GM12865 (cell line): ENCODE measurements around the gene KRT2.

Source experiments
- DNase-seq: peaks from one replicate; pipeline ENCODE4 v3.0.0; 2010; ENCODE audit warnings: low read depth
- H3K4me3 ChIP-seq: 2 replicates; pipeline ENCODE4 v1.5.1; 2011; ENCODE audit warnings: mild to moderate bottlenecking, low read depth, low read length, control low read depth
- TF ChIP-seq, protein P1 (sequence below): IDR thresholded peaks from 2 replicates; pipeline ENCODE4 v1.5.1; 2011; ENCODE audit warnings: low read length, control low read depth, low read depth, inconsistent platforms; ENCODE audit not compliant: insufficient read depth; ENCODE audit errors: missing control alignments

Gene KRT2

DNA sequence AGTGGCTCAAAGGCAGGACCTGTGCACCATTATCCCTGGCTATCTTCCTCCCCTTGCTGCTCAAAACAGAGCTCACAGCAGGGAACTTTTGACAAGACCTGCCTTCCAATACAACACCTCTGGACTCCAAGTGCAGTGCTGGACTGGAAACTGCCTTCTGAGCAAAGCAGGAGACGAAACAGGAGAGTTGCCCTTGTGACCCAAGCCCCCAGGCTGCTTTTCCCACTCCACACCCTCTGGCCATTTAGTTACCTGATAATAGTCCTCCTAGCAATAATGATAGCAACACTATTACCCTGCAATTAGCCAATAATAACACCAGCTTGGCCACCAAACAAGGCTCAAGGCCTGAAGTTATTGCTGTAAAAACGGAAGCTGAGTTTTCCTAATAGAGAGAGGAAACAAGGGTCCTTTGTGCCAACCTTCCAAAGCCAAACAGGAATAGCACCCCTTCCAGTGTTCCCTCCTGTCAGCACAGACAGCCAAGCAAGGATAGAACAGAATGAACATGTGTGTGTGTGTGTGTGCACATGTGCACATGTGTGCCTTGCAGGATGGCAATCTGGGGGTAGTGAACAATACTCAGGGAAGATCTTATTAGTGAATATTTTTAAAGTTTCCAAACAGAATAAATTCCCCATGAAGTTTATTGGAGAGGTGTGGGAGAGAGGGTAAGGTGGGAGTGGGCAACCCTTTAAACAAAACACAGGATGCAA is 24.5 kb downstream of the KRT2 start:
- TF ChIP-seq, protein P1, sequence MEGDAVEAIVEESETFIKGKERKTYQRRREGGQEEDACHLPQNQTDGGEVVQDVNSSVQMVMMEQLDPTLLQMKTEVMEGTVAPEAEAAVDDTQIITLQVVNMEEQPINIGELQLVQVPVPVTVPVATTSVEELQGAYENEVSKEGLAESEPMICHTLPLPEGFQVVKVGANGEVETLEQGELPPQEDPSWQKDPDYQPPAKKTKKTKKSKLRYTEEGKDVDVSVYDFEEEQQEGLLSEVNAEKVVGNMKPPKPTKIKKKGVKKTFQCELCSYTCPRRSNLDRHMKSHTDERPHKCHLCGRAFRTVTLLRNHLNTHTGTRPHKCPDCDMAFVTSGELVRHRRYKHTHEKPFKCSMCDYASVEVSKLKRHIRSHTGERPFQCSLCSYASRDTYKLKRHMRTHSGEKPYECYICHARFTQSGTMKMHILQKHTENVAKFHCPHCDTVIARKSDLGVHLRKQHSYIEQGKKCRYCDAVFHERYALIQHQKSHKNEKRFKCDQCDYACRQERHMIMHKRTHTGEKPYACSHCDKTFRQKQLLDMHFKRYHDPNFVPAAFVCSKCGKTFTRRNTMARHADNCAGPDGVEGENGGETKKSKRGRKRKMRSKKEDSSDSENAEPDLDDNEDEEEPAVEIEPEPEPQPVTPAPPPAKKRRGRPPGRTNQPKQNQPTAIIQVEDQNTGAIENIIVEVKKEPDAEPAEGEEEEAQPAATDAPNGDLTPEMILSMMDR = no peak
- no peak for DNase-seq
- H3K4me3 ChIP-seq = no peak overlapping the region

DNA sequence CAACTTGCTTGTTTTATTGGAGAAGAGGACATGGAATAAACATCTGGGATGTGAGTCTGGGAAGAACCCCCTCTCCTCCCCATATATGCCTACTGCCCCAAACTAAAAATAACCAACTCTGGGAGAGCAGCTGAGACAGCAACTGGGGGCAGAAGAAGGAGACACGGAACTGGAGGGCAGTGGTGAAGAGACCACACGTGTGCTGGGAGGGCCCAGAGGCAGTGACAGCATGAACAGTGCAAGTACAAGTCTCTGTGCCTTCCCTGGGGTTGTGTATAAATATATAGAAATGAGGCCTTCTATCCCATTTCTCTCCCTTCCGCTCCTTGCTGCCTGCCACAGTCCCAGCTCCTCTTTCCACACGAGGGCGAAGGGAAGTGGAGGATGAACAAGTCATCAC is 29.7 kb downstream of the KRT2 start:
- H3K4me3 ChIP-seq = no peak overlapping the region
- TF ChIP-seq, protein P1 = no peak
- no peak for DNase-seq

DNA sequence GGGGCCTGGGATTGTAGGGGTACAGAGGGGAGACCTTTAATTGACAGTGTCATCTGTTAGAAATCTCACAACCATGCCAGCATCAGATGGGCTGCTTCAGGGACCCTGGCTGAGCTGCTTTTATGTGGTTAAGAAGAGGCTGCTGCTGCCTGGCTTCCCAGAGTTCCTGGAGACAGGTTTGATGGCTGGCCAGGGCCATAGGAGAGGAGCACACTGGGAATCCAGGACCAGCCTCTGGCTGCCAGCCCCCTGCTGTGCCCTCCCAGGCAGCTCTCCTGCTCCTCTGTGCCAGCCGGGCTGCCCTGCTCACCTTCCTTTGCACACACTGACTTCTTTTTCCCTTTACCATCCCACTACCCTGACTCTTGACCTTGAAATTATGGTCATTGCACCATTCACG is 33.1 kb downstream of the KRT2 start:
- TF ChIP-seq, protein P1 = no peak
- H3K4me3 ChIP-seq = no peak overlapping the region
- DNase-seq = no peak

DNA sequence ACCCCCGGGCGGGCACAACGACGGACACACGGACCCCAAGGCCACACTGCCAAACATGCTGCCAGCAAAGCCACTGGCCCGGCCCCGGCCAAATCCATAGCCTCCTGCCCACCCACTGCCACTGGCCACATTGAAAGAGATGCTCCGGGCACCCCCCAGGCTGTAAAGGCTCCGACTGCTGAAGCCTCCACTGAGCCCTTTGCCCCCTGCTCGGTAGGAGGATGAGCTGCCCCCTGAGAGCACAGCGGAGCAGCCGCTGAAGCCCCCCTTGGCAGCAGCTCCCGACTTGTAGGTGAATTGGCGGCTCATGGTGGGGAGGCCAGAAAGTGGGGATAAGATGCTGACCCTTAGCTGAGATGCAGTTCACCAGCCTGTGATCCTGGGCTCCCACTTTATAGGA is 33.8 kb downstream of the KRT2 start, which contains the start of gene KRT73:
Gene KRT73, minus strand, starts transcription at position 344 of the 400 bp plus-strand sequence. Its CDS starts 35 bp downstream, at position 309.
- H3K4me3 ChIP-seq = no peak within 1 kb of the TSS
- TF ChIP-seq, protein P1 = no peak
- no peak for DNase-seq

DNA sequence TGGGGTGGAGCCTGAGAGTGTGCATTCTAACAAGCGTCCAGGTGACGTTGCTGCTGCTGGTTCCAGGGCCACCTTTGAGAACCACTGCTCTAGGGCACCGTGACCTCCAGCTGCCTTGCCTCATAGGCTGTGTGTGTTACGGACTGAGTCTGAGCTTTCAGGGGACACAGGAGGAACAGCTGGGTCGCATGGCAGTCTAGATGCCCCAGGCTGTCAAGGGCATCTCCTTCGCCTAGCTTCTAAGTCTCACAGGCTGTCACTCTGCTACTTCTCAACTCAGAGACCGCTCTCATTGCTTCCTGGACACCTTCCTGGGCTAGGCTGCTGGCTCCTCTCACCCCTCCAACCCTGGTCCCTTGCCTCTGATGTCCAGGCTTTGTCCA is 34.6 kb downstream of the KRT2 start:
- no peak overlapping the region for H3K4me3 ChIP-seq
- TF ChIP-seq, protein P1 = no peak
- no peak for DNase-seq

DNA sequence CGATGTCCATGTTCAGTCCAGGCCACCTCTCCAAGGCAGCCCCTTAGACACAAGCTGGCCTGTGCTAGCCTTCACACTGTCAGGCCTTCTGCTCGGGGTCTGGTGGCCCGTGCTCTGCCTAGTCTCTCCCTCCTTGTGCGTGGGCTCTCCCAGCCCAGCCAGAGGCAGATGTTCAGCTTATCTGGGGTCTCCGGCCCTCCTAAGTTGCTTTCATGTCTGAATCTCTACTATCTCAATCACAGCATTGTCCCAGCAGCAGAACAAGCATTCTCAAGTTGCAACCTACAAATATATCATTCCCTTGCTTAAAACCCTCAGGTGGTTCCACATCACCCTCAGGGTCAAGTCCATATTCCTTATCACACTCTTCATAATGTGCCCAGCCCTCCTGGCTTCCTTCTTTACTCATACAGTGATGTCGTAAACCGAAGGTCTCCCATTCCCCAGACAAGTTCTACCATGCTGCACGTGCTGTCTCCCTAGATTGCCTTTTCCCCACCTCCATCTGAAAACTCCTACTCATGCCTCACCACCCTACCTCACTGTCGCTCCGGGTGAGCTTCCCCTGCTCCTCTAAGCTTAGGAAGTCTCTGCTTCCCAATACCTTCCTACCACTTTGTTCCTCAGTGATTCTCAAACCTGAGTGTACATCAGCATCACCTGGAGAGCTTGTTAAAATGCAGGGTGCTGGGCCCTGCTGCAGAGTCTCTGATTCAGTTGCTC is 35.2 kb downstream of the KRT2 start:
- H3K4me3 ChIP-seq = no peak overlapping the region
- no peak for DNase-seq
- TF ChIP-seq, protein P1 = no peak
